SK-N-SH (cell line): ENCODE data around the gene FFAR3.
"Not testable (repeated sequence)": the region's sequence is repeated elsewhere in the genome, so short reads cannot be mapped to it uniquely, and the experiment has no call there.

Experiments
- FOXM1 ChIP-seq: IDR thresholded peaks from 2 replicates; pipeline ENCODE4 v1.4.0; 2012; ENCODE audit warnings: low read depth, mild to moderate bottlenecking
- JUND ChIP-seq: IDR thresholded peaks from 2 replicates; pipeline ENCODE4 v1.4.0; 2012
- NRF1 ChIP-seq: IDR thresholded peaks from 2 replicates; pipeline ENCODE4 v1.6.1; 2012; ENCODE audit warnings: low read depth, mild to moderate bottlenecking, low read length
- TAF1 ChIP-seq: IDR thresholded peaks from 2 replicates; pipeline ENCODE4 v1.6.1; 2012; ENCODE audit warnings: low read depth, mild to moderate bottlenecking, low read length, moderate library complexity, borderline replicate concordance
- TF ChIP-seq, protein P1 (sequence below): fragments of 200-600 bp; sonication (generic); IDR thresholded peaks from 2 replicates; pipeline ENCODE4 v1.6.1; 2017; ENCODE audit warnings: antibody characterized with exemption, mild to moderate bottlenecking, moderate library complexity

- not testable (repeated sequence) for TF ChIP-seq NRF1, JUND, TAF1, FOXM1
- TF ChIP-seq, protein P1, sequence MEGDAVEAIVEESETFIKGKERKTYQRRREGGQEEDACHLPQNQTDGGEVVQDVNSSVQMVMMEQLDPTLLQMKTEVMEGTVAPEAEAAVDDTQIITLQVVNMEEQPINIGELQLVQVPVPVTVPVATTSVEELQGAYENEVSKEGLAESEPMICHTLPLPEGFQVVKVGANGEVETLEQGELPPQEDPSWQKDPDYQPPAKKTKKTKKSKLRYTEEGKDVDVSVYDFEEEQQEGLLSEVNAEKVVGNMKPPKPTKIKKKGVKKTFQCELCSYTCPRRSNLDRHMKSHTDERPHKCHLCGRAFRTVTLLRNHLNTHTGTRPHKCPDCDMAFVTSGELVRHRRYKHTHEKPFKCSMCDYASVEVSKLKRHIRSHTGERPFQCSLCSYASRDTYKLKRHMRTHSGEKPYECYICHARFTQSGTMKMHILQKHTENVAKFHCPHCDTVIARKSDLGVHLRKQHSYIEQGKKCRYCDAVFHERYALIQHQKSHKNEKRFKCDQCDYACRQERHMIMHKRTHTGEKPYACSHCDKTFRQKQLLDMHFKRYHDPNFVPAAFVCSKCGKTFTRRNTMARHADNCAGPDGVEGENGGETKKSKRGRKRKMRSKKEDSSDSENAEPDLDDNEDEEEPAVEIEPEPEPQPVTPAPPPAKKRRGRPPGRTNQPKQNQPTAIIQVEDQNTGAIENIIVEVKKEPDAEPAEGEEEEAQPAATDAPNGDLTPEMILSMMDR = not testable (repeated sequence)
Observed at GRCh38 chr19:35374031-35374430, 15.8 kb downstream of the FFAR3 start.
